BLaER1 treated with 17β-estradiol and CSF1 and Interleukin-3, amounts not matched to agents 10 nM and 100 nM (cell line): ENCODE results near the gene LIPG.
"Not testable (repeated sequence)": the region's sequence is repeated elsewhere in the genome, so short reads cannot be mapped to it uniquely, and the experiment has no call there.

Experiments
- H3K27ac ChIP-seq, 11 experiments: shearing (Covaris generic); formaldehyde crosslinking; 2 replicates each; pipeline ENCODE4 v1.8.1; 2022
- H3K27me3 ChIP-seq, 11 experiments: shearing (Covaris generic); formaldehyde crosslinking; 2 replicates each; pipeline ENCODE4 v1.8.1; 2022
- H3K36me3 ChIP-seq, 11 experiments: shearing (Covaris generic); formaldehyde crosslinking; 2 replicates each; pipeline ENCODE4 v1.8.1; 2022
- H3K4me1 ChIP-seq, 10 experiments: shearing (Covaris generic); formaldehyde crosslinking; 2 replicates each; pipeline ENCODE4 v1.8.1; 2022
- H3K4me2 ChIP-seq, 11 experiments: shearing (Covaris generic); formaldehyde crosslinking; 2 replicates each; pipeline ENCODE4 v1.8.1; 2022
- H3K4me3 ChIP-seq, 10 experiments: shearing (Covaris generic); formaldehyde crosslinking; 2 replicates each; pipeline ENCODE4 v1.8.1; 2022
- H3K9ac ChIP-seq, 11 experiments: shearing (Covaris generic); formaldehyde crosslinking; 2 replicates each; pipeline ENCODE4 v1.8.1; 2022
- H3K9me3 ChIP-seq, 11 experiments: shearing (Covaris generic); formaldehyde crosslinking; replicated peaks in 1 of 11; 2 replicates each; pipeline ENCODE4 v1.8.1; 2022
- H4K20me1 ChIP-seq, 11 experiments: shearing (Covaris generic); formaldehyde crosslinking; 2 replicates each; pipeline ENCODE4 v1.8.1; 2022
- Cebpa-rat ChIP-seq, 11 experiments: shearing (Covaris generic); IDR thresholded peaks; 2 replicates each; pipeline ENCODE4 v1.8.1; 2022

LIPG gene

DNA sequence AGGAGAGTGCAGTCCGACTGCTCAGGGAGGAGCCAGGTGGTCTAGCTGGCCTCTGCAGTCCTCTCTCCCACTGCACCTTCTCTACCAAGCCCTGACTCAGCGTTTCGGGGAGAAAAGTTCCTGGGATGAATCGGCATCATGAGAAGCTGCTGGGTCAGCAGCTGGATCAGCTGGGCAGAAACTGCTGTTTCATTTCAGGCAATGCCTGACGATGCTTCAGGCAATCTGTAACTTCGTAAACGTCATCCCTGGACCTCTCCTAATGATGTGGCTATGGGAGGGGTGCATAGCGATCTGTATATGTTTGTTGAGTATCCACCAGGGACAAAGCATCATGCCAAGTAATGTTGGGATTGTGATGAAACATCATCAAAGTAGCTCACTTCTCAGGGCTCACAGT is 20.7 kb downstream of the LIPG start:
- TF ChIP-seq Cebpa-rat (IDR thresholded peaks at IDR 0.05), result no peak
- Histone ChIP-seq H3K4me2 (no peak overlapping the region), H3K9ac (no peak overlapping the region), H4K20me1 (no peaks in the 10 kb centered on the region), H3K9me3 (no peaks in the 10 kb centered on the region), H3K4me3 (no peak overlapping the region), H3K27me3 (no peaks in the 10 kb centered on the region), H3K27ac (no peak overlapping the region), H3K36me3 (no peaks in the 10 kb centered on the region), H3K4me1 (no peaks in the 10 kb centered on the region)

GRCh38 chr18:49584394-49584793 is 22.5 kb downstream of the LIPG start:
- no peak overlapping the region for H3K4me2 ChIP-seq
- H4K20me1 ChIP-seq, result no peaks in the 10 kb centered on the region
- no peak for TF ChIP-seq Cebpa-rat (IDR thresholded peaks at IDR 0.05)
- H3K36me3 ChIP-seq, result no peaks in the 10 kb centered on the region
- H3K9me3 ChIP-seq, result no peaks in the 10 kb centered on the region
- H3K27me3 ChIP-seq, result no peaks in the 10 kb centered on the region
- H3K27ac ChIP-seq, result no peak overlapping the region
- no peak overlapping the region for H3K9ac ChIP-seq
- H3K4me1 ChIP-seq, result no peaks in the 10 kb centered on the region
- H3K4me3 ChIP-seq, result no peak overlapping the region

DNA sequence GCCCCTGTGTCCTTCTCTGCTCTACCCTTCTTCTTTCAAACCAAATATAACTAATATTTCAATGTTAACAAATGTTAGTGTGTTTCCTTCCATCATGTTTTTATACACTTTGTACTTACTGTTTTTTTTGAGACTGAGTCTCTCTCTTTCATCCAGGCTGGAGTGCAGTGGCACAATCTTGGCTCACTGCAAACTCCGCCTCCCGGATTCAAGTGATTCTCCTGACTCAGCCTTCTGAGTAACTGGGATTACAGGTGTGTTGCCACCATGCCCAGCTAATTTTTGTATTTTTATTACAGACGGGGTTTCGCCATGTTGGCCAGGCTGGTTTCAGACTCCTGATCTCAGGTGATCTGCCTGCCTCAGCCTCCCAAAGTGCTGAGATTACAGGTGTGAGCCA is 23.1 kb downstream of the LIPG start:
- H3K9ac ChIP-seq, H3K4me1 ChIP-seq, H3K27me3 ChIP-seq, H3K9me3 ChIP-seq, H4K20me1 ChIP-seq, H3K4me2 ChIP-seq, H3K4me3 ChIP-seq, H3K27ac ChIP-seq, H3K36me3 ChIP-seq: not testable (repeated sequence)

- H3K36me3 ChIP-seq, result no peaks in the 10 kb centered on the region
- no peak overlapping the region for H3K27ac ChIP-seq
- no peak overlapping the region for H3K4me3 ChIP-seq
- no peaks in the 10 kb centered on the region for H3K9me3 ChIP-seq
- no peak for TF ChIP-seq Cebpa-rat (IDR thresholded peaks at IDR 0.05)
- no peak overlapping the region for H3K9ac ChIP-seq
- H3K4me1 ChIP-seq, result no peaks in the 10 kb centered on the region
- H3K4me2 ChIP-seq, result no peak overlapping the region
- no peaks in the 10 kb centered on the region for H4K20me1 ChIP-seq
- H3K27me3 ChIP-seq, result no peaks in the 10 kb centered on the region
Measured at GRCh38 chr18:49585781-49586663, 24.2 kb downstream of the LIPG start.

DNA sequence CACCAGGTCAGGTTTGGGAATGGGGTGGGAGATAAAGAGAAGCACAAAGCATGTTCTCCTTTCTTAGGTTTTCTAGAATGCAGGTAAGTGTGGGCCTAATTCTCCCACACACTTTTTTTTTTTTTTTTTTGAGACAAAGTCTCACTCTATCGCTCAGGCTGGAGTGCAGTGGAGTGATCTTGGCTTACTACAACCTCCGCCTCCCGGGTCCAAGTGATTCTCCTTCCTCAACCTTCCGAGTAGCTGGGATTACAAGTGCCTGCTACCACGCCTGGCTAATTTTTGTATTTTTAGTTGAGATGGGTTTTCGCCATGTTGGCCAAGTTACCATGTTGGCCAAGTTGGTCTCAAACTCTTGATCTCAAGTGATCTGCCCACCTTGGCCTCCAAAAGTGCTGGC is 26.3 kb downstream of the LIPG start:
- Histone ChIP-seq H3K4me3 (no peak overlapping the region), H3K9ac (no peak overlapping the region), H3K4me1 (no peaks in the 10 kb centered on the region), H3K36me3 (no peaks in the 10 kb centered on the region), H4K20me1 (no peaks in the 10 kb centered on the region), H3K4me2 (no peak overlapping the region), H3K27ac (no peak overlapping the region), H3K9me3 (no peaks in the 10 kb centered on the region), H3K27me3 (no peaks in the 10 kb centered on the region)
- TF ChIP-seq Cebpa-rat (IDR thresholded peaks at IDR 0.05), result no peak

GRCh38 chr18:49588971-49589370 is 27.1 kb downstream of the LIPG start:
- no peaks in the 10 kb centered on the region for H4K20me1 ChIP-seq
- no peaks in the 10 kb centered on the region for H3K36me3 ChIP-seq
- no peak for TF ChIP-seq Cebpa-rat (IDR thresholded peaks at IDR 0.05)

DNA sequence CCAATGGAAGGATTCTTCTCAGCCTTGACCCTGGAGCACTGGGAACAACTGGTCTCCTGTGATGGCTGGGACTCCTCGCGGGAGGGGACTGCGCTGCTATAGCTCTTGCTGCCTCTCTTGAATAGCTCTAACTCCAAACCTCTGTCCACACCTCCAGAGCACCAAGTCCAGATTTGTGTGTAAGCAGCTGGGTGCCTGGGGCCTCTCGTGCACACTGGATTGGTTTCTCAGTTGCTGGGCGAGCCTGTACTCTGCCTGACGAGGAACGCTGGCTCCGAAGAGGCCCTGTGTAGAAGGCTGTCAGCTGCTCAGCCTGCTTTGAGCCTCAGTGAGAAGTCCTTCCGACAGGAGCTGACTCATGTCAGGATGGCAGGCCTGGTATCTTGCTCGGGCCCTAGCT is 28.8 kb downstream of the LIPG start:
- Histone ChIP-seq H3K27me3 (no peaks in the 10 kb centered on the region), H3K36me3 (no peaks in the 10 kb centered on the region), H4K20me1 (no peaks in the 10 kb centered on the region), H3K4me3 (no peak overlapping the region), H3K4me1 (no peaks in the 10 kb centered on the region), H3K27ac (no peak overlapping the region), H3K9ac (no peak overlapping the region), H3K9me3 (no peaks in the 10 kb centered on the region), H3K4me2 (no peak overlapping the region)
- TF ChIP-seq Cebpa-rat (IDR thresholded peaks at IDR 0.05), result no peak

More at GRCh38 chr18:49588971-49589370, 27.1 kb downstream of the LIPG start:
- Histone ChIP-seq H3K9ac (no peak overlapping the region), H3K4me3 (no peak overlapping the region), H3K9me3 (no peaks in the 10 kb centered on the region), H3K27me3 (no peaks in the 10 kb centered on the region), H3K27ac (no peak overlapping the region), H3K4me2 (no peak overlapping the region), H3K4me1 (no peaks in the 10 kb centered on the region)

DNA sequence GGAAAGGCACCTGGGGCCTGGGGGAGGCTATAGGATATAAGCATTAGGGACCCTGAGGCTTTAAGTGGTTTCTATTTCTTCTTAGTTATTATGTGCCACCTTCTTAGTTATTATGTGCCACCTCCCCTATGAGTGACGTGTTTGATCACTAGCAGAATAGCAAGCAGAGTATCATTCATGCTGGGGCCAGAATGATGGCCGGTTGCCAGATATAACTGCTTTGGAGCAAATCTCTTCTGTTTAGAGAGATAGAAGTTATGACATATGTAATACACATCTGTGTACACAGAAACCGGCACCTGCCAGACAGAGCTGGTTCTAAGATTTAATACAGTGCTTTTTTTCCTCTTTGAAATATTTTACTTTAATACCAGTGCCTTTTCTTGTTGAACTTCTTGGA is 29.4 kb downstream of the LIPG start:
- no peak overlapping the region for H3K4me2 ChIP-seq
- H3K9me3 ChIP-seq, result no peaks in the 10 kb centered on the region
- no peak overlapping the region for H3K4me3 ChIP-seq
- H3K9ac ChIP-seq, result no peak overlapping the region
- no peaks in the 10 kb centered on the region for H3K4me1 ChIP-seq
- H3K27ac ChIP-seq, result no peak overlapping the region
- no peak for TF ChIP-seq Cebpa-rat (IDR thresholded peaks at IDR 0.05)
- no peaks in the 10 kb centered on the region for H3K36me3 ChIP-seq
- H4K20me1 ChIP-seq, result no peaks in the 10 kb centered on the region
- H3K27me3 ChIP-seq, result no peaks in the 10 kb centered on the region

DNA sequence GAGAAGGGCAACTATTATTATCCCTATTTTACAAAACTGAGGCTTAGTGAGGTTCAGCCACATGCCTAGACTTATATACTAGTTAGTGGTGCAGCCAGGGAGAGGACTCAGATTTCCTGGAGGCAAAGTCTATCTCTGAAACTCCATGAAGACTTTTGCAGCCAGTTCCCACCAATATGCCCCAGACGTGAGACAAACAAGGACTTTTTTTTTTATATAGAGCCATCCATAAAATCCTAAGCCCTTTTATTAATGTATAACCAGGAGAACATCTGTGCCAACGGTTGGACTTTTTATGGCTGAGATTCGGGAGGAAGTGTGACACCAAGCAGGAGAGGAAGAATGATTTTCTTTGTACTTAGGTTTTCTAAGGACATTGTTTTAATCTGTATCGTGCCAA is 29.9 kb downstream of the LIPG start:
- H3K27ac ChIP-seq, result no peak overlapping the region
- no peaks in the 10 kb centered on the region for H4K20me1 ChIP-seq
- no peaks in the 10 kb centered on the region for H3K27me3 ChIP-seq
- no peaks in the 10 kb centered on the region for H3K36me3 ChIP-seq
- H3K9me3 ChIP-seq, result no peaks in the 10 kb centered on the region
- no peak overlapping the region for H3K9ac ChIP-seq
- no peak overlapping the region for H3K4me3 ChIP-seq
- no peaks in the 10 kb centered on the region for H3K4me1 ChIP-seq
- no peak overlapping the region for H3K4me2 ChIP-seq
- no peak for TF ChIP-seq Cebpa-rat (IDR thresholded peaks at IDR 0.05)

- no peak overlapping the region for H3K4me2 ChIP-seq
- H3K9ac ChIP-seq, result no peak overlapping the region
- H3K27me3 ChIP-seq, result no peaks in the 10 kb centered on the region
- no peak for TF ChIP-seq Cebpa-rat (IDR thresholded peaks at IDR 0.05)
- no peak overlapping the region for H3K4me3 ChIP-seq
- no peak overlapping the region for H3K27ac ChIP-seq
- no peaks in the 10 kb centered on the region for H3K9me3 ChIP-seq
- no peaks in the 10 kb centered on the region for H3K4me1 ChIP-seq
- no peaks in the 10 kb centered on the region for H4K20me1 ChIP-seq
- H3K36me3 ChIP-seq, result no peaks in the 10 kb centered on the region
Measured at GRCh38 chr18:49596687-49597086, 34.8 kb downstream of the LIPG start.
